Stimulated activated naive B cell treated with anti-CD40 and anti-IgM and Interleukin-4, amounts not matched to agents 10 μg/mL and 1 μg/mL and 100 μg/mL, for 72 hours (primary cell): Measurements from ENCODE around the gene SMIM7.
"Not testable (repeated sequence)": the region's sequence is repeated elsewhere in the genome, so short reads cannot be mapped to it uniquely, and the experiment has no call there.

ENCODE experiments used
- ATAC-seq, 2 donors: fragments of 150-1000 bp; cut with Tn5 transposase; replicated peaks; 2 replicates each; pipeline ENCODE4 v1.10.0; 2021; ENCODE audit warnings: moderate library complexity in 1 of 2
- DNase-seq: peaks from one replicate; pipeline ENCODE4 v3.0.0; 2021
- H3K27ac Mint-ChIP-seq: one replicate; pipeline ENCODE4 v1.8.0; 2022; ENCODE audit warnings: mild to moderate bottlenecking, mixed read lengths
- H3K27me3 Mint-ChIP-seq, 2 donors: one replicate each; pipeline ENCODE4 v1.8.0; 2022; ENCODE audit warnings: mixed read lengths in 2 of 2
- H3K36me3 Mint-ChIP-seq, 2 donors: one replicate each; pipeline ENCODE4 v1.8.0; 2022; ENCODE audit warnings: mixed read lengths in 2 of 2, mild to moderate bottlenecking in 1 of 2
- H3K4me1 Mint-ChIP-seq, 2 donors: one replicate each; pipeline ENCODE4 v1.8.0; 2022; ENCODE audit warnings: mixed read lengths in 2 of 2, mild to moderate bottlenecking in 1 of 2
- H3K4me3 Mint-ChIP-seq, 2 donors: one replicate each; pipeline ENCODE4 v1.8.0; 2022; ENCODE audit warnings: mild to moderate bottlenecking in 2 of 2, mixed read lengths in 2 of 2, moderate library complexity in 1 of 2
- H3K9me3 Mint-ChIP-seq, 2 donors: one replicate each; pipeline ENCODE4 v1.8.0; 2022; ENCODE audit warnings: mixed read lengths in 2 of 2, mild to moderate bottlenecking in 1 of 2

The SMIM7 gene

GRCh38 chr19:16659832-16660708, at the start of gene SMIM7:
TSS of gene SMIM7 (minus strand) at chr19:16660144. CDS start at chr19:16660110, 34 bp downstream.
- H3K4me3 Mint-ChIP-seq = peak within 1 kb of the TSS; percentile 96 to 100
- H3K27ac Mint-ChIP-seq = peak within 1 kb of the TSS; percentile 97
- DNase-seq (peak; percentile 99), ATAC-seq (peak; percentile 96)
- H3K36me3 Mint-ChIP-seq = peaks cover 26 to 35% of the 10 kb centered on the region in 2 donors
- H3K27me3 Mint-ChIP-seq = no peaks in the 10 kb centered on the region
- H3K9me3 Mint-ChIP-seq = no peaks in the 10 kb centered on the region
- H3K4me1 Mint-ChIP-seq = peaks cover 21 to 51% of the 10 kb centered on the region in 2 donors

- no peak overlapping the region for H3K4me3 Mint-ChIP-seq
- ATAC-seq (no peak), DNase-seq (no peak)
- H3K27ac Mint-ChIP-seq = no peak overlapping the region
- no peaks in the 10 kb centered on the region for H3K9me3 Mint-ChIP-seq
- H3K27me3 Mint-ChIP-seq = peaks cover 0 to 6% of the 10 kb centered on the region in 2 donors
- H3K36me3 Mint-ChIP-seq = no peaks in the 10 kb centered on the region
- peaks cover 0 to 2% of the 10 kb centered on the region in 2 donors for H3K4me1 Mint-ChIP-seq
Measured at GRCh38 chr19:16703677-16704076, 43.7 kb upstream of the SMIM7 start.

GRCh38 chr19:16702123-16702522, 42.2 kb upstream of the SMIM7 start:
- H3K27ac Mint-ChIP-seq = no peak overlapping the region
- ATAC-seq = no peak
- H3K4me1 Mint-ChIP-seq = no peaks in the 10 kb centered on the region
- H3K9me3 Mint-ChIP-seq = no peaks in the 10 kb centered on the region
- H3K27me3 Mint-ChIP-seq = peaks cover 0 to under 1% of the 10 kb centered on the region in 2 donors
- no peak overlapping the region for H3K4me3 Mint-ChIP-seq
- no peaks in the 10 kb centered on the region for H3K36me3 Mint-ChIP-seq
- no peak for DNase-seq

- no peak for DNase-seq
- no peak for ATAC-seq
- H3K4me3 Mint-ChIP-seq = no peak overlapping the region
Measured at GRCh38 chr19:16698914-16699313, 39.0 kb upstream of the SMIM7 start.

GRCh38 chr19:16688084-16688483, 28.1 kb upstream of the SMIM7 start:
- Mint-ChIP-seq H3K36me3 (peaks cover 8 to 11% of the 10 kb centered on the region in 2 donors), H3K4me3 (peak overlapping the region in 1 of 2 donors; percentile 7), H3K27ac (no peak overlapping the region), H3K27me3 (no peaks in the 10 kb centered on the region), H3K9me3 (peaks cover 0 to 4% of the 10 kb centered on the region in 2 donors), H3K4me1 (no peaks in the 10 kb centered on the region)
- DNase-seq = no peak
- ATAC-seq = no peak

More at GRCh38 chr19:16698914-16699313, 39.0 kb upstream of the SMIM7 start:
- no peak overlapping the region for H3K27ac Mint-ChIP-seq
- H3K27me3 Mint-ChIP-seq = no peaks in the 10 kb centered on the region
- H3K36me3 Mint-ChIP-seq = no peaks in the 10 kb centered on the region
- H3K4me1 Mint-ChIP-seq = no peaks in the 10 kb centered on the region
- H3K9me3 Mint-ChIP-seq = no peaks in the 10 kb centered on the region

DNA sequence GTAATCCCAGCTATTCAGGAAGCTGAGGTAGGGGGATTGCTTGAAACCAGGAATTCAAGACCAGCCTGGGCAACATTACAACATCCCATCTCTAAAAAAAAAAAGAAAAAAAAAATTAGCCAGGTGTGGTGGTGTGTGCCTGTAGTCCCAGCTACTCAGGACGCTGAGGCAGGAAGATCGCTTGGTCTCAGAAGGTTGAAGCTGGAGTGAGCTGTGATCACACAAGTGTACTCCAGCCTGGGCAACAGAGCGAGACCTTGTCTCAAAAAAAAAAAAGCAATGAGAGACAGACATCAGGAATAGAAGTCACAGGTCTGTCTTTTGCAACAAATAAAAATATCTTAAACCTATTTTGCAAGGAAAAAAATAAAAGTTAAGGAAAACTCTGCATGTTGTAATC, 24.3 kb upstream of the SMIM7 start:
- H3K4me3 Mint-ChIP-seq = no peak overlapping the region
- ATAC-seq (no peak), DNase-seq (no peak)
- no peaks in the 10 kb centered on the region for H3K4me1 Mint-ChIP-seq
- peaks cover 34 to 40% of the 10 kb centered on the region in 2 donors for H3K36me3 Mint-ChIP-seq
- peaks cover 4 to 8% of the 10 kb centered on the region in 2 donors for H3K9me3 Mint-ChIP-seq
- H3K27me3 Mint-ChIP-seq = no peaks in the 10 kb centered on the region
- H3K27ac Mint-ChIP-seq = no peak overlapping the region

DNA sequence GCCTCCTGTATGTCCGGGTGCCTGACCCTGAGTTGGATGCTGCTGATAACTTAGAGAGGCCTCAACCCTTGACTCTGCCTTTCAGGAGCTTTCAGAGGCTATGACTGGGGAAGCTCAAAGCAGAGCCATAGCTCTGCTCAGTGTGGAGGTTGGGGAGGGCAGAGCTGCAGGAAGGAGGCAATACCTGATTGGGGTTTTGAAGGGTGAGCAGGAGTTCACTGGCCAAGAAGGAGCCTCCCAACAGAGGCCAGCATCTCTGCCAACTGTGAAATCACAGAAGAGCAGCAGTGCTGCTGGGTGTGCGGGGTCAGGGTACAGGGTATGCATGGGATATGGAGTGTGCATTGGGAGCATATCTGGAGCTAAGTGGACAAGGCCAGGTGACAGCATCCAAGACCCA, 22.6 kb upstream of the SMIM7 start:
- H3K27ac Mint-ChIP-seq = no peak overlapping the region
- H3K4me1 Mint-ChIP-seq = no peaks in the 10 kb centered on the region
- ATAC-seq (no peak), DNase-seq (no peak)
- H3K9me3 Mint-ChIP-seq = peaks cover 4 to 8% of the 10 kb centered on the region in 2 donors
- no peak overlapping the region for H3K4me3 Mint-ChIP-seq
- H3K27me3 Mint-ChIP-seq = no peaks in the 10 kb centered on the region
- H3K36me3 Mint-ChIP-seq = peaks cover 36 to 45% of the 10 kb centered on the region in 2 donors

GRCh38 chr19:16679811-16680210, 19.9 kb upstream of the SMIM7 start:
- H3K4me3 Mint-ChIP-seq = no peak overlapping the region
- DNase-seq (no peak), ATAC-seq (no peak)
- H3K27me3 Mint-ChIP-seq = no peaks in the 10 kb centered on the region
- H3K4me1 Mint-ChIP-seq = no peaks in the 10 kb centered on the region
- H3K36me3 Mint-ChIP-seq = peaks cover 36 to 37% of the 10 kb centered on the region in 2 donors
- no peak overlapping the region for H3K27ac Mint-ChIP-seq
- H3K9me3 Mint-ChIP-seq = peaks cover 4 to 8% of the 10 kb centered on the region in 2 donors

- Mint-ChIP-seq H3K4me3 (no peak overlapping the region), H3K27me3 (no peaks in the 10 kb centered on the region), H3K36me3 (peaks cover 34 to 44% of the 10 kb centered on the region in 2 donors), H3K4me1 (no peaks in the 10 kb centered on the region), H3K9me3 (peaks cover 4 to 8% of the 10 kb centered on the region in 2 donors), H3K27ac (no peak overlapping the region)
- DNase-seq (no peak), ATAC-seq (no peak)
Measured at GRCh38 chr19:16678498-16678897, 18.6 kb upstream of the SMIM7 start.

DNA sequence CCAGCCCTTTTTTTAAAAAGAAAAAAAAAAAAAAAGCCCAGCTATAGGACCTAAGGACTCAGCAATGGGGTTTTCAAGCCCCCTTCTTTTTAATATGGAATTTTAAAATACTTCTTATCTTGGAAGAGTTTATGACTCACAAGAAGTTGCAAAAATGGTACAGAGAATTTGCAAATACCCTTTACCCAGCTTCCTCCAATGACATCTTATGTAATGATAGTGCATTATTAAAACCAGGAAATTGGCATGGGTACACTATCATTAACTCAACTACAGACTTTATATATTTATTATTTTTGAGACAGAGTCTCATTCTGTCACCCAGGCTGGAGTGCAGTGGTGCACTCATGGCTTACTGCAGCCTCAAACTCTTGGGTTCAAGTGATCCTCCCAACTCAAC, 17.1 kb upstream of the SMIM7 start:
- Mint-ChIP-seq H3K27ac (no peak overlapping the region), H3K36me3 (peaks cover 28 to 37% of the 10 kb centered on the region in 2 donors)
- no peak for DNase-seq

DNA sequence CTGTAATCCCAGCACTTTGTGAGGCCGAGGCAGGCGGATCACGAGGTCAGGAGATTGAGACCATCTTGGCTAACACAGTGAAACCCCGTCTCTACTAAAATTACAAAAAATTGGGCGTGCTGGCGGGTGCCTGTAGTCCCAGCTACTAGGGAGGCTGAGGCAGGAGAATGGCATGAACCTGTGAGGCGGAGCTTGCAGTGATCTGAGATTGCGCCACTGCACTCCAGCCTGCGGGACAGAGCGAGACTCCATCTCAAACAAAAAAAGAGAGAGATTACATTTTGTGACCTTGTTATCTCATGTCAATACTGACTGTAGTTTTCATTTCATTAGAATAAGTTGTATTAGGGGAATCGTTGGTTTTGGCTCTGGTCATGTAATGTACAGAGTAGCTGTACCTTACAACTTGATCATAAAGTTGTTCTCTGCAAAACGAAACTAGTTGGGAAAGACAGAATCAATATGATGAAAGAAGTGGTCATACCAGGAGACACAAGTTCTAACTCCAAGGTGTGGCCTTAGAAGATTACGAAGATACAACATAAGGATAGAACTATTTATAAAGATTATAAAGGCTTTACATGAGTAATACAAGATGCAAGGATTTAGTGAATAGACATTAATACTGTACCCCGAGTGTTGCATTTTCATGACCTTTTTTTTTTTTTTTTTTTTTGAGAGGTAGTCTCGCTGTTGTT, 16.3 kb upstream of the SMIM7 start:
- Mint-ChIP-seq H3K27me3 (no peaks in the 10 kb centered on the region), H3K4me1 (no peaks in the 10 kb centered on the region), H3K4me3 (no peak overlapping the region), H3K9me3 (peaks cover 1 to 6% of the 10 kb centered on the region in 2 donors), H3K36me3 (peaks cover 21 to 30% of the 10 kb centered on the region in 2 donors), H3K27ac (no peak overlapping the region)
- no peak for ATAC-seq
- no peak for DNase-seq

More for the DNA sequence above, 17.1 kb upstream of the SMIM7 start:
- Mint-ChIP-seq H3K4me3 (no peak overlapping the region), H3K4me1 (no peaks in the 10 kb centered on the region), H3K27me3 (no peaks in the 10 kb centered on the region), H3K9me3 (peaks cover 4 to 8% of the 10 kb centered on the region in 2 donors)
- ATAC-seq = no peak

DNA sequence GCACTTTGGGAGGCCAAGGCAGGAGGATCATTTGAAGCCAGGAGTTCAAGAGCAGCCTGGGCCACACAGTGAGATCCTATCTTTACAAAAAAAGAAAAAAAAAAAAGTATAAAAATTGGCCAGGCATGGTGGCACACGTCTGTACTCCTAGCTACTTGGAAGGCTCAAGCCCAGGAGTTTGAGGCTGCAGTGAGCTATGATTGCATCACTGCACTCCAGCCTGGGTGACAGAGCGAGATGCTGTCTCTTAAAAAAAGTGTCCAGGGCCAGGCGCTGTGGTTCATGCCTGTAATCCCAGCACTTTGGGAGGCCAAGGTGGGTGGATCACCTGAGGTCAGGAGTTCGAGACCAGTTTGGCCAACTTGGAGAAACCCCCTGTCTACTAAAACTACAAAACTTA, 13.9 kb upstream of the SMIM7 start:
- H3K27me3 Mint-ChIP-seq, H3K4me3 Mint-ChIP-seq, ATAC-seq, H3K27ac Mint-ChIP-seq, H3K4me1 Mint-ChIP-seq, DNase-seq, H3K9me3 Mint-ChIP-seq: not testable (repeated sequence)
- peaks cover 9 to 13% of the 10 kb centered on the region in 2 donors for H3K36me3 Mint-ChIP-seq

- H3K4me3 Mint-ChIP-seq = no peak overlapping the region
Measured at GRCh38 chr19:16673231-16673630, 13.3 kb upstream of the SMIM7 start.

DNA sequence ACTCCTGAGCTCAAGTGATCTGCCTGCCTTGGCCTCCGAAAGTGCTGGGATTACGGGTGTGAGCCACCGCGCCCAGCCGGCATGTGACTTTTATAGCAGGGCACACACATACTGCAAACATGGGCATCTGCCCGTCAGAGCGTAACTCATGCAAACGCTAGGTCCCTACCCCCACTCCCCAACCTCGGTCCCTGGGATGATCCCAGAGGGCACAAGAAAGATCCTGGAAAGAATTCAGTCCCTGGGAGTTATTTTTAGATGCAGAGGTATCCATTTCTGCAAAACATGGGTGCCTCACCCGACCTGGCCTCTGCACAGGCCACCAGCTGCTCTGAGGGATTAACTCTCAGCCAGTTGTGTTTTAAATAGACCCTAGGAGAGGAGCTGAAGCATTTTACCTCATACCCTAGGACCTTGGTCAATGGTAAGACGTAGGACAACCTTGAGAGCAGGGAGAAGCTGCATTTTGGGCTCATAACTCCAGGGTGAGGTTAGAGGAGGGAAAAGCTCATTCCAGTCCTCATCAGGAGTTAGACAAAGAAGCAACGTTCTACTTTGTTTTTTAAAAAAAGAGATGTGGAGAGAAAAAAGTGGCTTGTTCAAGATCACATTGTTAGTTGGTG, 11.8 kb upstream of the SMIM7 start:
- H3K9me3 Mint-ChIP-seq = no peaks in the 10 kb centered on the region
- ATAC-seq (no peak), DNase-seq (no peak)
- H3K4me3 Mint-ChIP-seq = no peak overlapping the region
- no peaks in the 10 kb centered on the region for H3K4me1 Mint-ChIP-seq
- no peaks in the 10 kb centered on the region for H3K27me3 Mint-ChIP-seq
- peaks cover 5 to 9% of the 10 kb centered on the region in 2 donors for H3K36me3 Mint-ChIP-seq
- no peak overlapping the region for H3K27ac Mint-ChIP-seq

More at GRCh38 chr19:16673231-16673630, 13.3 kb upstream of the SMIM7 start:
- Mint-ChIP-seq H3K9me3 (no peaks in the 10 kb centered on the region), H3K4me1 (no peaks in the 10 kb centered on the region), H3K36me3 (peaks cover 11 to 13% of the 10 kb centered on the region in 2 donors), H3K27me3 (no peaks in the 10 kb centered on the region), H3K27ac (no peak overlapping the region)
- ATAC-seq (no peak), DNase-seq (no peak)
